GM21381 (cell line): ENCODE data around the gene CRACR2B.

ENCODE experiments used
- ATAC-seq: cut with Tn5 transposase; IDR thresholded peaks from one replicate; pipeline ENCODE4 v1.9.1; 2021; ENCODE audit warnings: mild to moderate bottlenecking, moderate library complexity; ENCODE audit not compliant: unreplicated experiment

The CRACR2B gene

DNA sequence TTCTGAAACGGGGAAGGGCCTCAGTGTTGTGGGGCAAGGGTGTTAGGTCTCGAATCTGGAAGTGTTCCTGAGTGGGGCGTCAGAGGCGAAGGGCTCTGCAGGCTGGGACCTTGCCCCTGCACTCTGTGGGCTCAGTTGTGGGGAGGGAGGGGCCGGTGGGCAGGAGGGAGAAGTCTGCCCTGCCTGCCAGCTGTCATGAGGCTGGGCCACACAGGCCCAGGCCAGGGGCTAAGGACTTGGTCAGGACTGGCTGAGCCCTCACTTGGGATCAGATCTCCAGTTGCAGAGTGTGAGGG, at the start of gene CRACR2B:
Gene CRACR2B (plus strand): TSS at position 23 of the 296 bp plus-strand sequence. CDS start 689 bp downstream, outside the sequence.
- ATAC-seq: no peak

DNA sequence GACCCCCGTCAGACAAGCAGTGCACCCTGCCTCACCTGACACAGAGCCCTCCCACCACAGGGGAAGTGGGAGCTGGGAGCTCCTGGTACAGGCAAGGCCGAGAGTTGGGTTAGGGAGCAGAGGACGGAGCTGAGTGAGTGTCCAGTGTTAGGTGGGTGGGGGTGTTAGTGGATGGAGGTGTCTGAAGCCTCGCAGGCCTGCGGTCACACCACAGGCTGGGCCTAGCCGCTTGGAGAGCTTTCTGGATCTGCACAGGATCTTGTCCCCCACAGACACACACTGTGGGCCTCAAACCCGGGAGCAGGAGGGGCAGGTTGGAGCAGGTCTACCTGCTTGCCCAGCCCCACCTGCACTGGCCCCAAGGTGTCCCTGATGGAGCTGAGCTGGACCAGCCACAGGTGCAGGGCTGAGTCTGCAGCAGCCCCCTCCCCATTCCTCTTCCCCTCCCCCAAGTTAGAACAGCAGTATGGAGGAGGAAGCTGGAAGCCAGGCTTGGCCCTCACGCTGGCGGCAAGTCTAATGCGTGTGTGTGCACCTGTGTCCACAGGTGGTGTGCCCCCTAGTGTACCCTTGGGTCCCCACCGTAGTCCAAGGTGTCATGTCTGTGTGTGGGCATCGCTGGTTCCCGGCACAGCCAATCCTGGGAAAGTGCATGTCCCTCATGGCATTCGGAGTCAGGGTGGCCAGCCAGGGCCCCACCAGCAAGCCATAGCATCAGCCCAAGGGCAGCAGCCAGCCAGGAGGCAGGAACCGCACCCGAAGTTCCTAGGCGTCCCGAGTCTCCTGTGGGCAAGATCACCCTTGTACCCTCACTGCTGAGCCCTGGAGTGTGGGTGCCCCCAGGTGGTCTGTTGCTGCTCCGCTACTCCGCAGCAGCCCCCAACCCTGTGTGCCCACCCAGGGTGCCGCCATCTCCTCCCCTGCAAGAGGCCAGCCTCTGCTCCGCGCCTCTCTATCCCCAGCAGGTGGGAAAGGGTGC, 48.5 kb upstream of the CRACR2B start:
- no peak for ATAC-seq

DNA sequence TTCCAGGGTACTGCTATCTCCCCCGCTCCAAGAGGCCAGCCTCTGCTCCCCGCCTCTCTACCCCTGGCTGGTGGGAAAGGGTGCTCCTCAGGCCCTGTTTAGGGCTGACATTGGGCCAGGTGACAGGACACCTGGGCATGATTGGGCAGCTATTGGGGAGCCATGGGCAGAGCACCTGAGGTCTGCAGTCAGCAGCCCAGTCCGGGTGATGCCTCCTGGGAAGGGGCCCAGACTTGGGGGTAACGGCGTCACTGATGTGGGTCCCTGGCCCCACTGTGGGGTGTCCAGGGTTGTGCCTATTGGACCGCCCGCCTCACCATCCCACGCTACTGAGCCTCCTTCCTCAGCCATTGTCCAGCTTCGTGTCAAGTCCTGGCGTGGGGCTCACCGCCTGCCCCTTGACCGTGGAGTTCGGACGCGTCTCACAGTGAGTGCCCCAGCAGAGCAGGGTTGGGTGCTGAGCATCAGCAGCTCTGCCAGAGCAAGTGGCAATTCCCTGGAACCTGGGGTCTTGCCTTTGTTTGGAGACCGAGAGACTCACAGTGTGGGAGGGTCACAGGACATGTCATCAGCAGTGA, 47.7 kb upstream of the CRACR2B start:
- no peak for ATAC-seq

DNA sequence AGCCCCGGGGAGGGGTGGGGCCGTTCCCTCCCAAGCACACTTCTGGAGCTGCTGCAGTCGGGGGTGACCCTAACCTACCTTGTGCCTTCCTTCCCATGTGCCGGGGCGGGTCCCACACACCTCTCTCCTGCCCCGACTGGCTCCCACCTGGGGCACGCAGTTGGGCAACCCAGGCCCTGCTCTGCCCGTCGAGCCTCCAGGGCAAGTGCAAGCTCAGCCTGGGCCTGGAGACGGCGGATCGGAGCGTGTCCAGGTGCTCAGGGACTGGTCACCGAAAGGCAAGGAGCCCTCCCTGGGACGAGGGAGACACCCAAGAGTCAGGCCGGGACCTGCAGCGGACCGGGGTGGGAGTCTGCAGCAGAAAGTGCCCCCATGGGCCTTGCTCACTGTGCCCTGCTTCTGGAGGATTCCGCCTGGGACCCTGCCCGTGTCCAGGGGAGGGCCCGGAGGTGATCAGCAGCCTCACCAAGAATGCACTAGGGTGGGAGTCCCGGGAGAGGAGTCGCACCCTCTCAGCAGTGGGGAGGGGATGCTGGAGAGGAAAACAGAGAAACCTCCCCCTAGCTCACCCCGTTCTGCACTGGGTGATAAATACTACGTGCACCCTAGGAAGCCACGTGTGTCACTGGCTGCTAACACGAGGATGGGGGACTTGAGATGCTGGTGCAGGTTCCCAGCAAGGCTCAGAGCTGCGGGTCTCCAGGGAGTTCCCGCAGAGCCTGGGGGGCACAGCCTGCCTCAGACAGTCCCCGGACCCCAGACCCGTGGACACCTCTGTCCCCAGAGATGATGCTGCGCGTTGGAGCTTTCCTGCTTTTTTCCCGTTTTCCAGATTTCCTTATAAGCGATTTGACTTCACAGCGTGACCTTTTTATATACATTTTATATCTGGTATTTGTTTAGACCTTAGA, 45.2 kb upstream of the CRACR2B start:
- ATAC-seq: no peak

DNA sequence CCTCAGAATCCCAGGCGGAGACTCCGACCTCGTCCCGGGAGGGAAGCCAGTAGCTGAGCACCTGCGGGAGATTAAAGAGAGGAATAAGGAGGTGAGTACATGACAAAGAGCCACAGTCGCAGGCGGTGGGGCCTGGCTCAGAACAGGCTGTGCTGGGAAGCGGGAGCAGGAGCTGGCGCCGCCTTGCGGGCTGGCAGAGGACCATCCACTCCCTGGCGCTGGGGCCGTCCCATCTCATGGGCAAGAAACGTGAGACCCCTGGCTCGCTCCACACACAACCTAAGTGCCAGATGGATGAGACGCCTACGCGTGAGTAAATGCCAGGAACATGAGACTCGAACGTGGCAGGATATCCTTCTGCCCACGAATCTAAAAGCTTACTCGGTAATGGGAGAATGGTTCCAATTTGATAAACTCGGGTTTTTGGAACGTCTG, 44.1 kb upstream of the CRACR2B start:
- no peak for ATAC-seq

DNA sequence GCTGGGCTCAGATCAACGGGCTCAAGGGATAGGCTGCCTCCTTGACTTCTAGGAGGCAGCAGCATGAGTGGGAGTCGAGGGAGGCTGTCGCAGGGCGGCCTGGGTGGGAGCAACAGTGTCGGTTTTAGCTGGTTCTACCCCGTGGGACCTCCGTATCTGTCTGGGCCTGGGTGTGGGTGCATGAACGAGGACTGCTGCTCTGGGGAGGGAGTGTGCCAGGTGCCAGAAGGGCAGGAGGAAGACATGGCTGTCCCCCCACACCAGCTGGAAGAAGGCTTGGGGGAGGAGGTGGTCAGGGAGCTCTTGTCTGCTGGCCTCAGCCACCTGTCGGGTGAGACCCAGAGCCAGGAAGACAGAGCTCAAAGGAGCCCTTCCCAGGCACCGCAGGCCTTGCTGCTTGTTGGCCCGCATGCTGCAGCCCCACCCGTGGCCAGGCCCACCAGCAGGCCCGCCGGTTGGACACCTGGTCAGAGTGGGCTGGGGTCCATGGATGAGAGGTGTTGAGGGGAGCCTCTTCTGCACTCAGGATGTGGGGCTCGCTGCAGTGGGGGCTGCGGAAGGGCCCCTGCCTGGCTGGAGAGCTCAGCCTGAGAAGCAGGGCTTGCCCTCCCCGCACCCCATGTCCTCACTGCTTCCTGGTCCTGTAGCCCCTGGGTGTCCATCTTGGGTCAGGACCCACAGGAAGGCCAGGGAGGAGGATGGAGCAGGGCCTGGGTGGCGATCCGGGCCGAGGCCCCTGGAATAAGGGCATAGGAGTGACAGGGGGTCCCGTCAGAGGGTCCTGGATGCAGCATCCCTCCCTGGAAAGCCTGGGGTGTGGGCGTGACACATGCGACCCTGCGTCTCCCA, 41.3 kb upstream of the CRACR2B start:
- no peak for ATAC-seq

DNA sequence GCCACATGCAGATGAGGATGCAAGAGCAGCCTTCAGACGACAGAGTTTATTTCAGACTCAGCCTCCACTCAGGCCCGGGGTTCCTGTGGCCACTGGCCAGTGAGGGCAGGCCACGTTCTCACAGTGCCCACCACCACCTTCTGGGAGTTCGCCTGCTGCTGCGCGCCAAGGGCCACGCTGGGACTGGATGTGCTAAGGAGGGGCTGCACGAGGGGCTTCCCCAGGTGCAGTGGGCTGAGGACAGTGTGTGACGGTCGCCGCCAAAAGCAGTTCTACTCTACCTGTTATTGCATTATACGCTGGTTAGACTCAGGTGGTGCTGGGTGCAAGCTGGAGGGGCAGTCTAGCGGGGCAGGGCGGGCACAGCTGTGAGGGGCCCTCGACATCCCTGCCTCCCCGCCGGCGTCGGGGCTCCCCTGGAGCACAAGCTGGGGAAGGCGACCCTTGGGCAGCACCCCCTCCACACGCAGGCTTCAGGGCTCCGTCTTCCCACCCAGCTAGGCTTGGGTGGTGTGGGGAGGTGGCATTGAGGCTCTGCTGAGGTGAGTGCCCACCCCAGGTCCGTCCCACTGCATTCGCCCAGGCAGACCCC, 40.5 kb upstream of the CRACR2B start:
- no peak for ATAC-seq

DNA sequence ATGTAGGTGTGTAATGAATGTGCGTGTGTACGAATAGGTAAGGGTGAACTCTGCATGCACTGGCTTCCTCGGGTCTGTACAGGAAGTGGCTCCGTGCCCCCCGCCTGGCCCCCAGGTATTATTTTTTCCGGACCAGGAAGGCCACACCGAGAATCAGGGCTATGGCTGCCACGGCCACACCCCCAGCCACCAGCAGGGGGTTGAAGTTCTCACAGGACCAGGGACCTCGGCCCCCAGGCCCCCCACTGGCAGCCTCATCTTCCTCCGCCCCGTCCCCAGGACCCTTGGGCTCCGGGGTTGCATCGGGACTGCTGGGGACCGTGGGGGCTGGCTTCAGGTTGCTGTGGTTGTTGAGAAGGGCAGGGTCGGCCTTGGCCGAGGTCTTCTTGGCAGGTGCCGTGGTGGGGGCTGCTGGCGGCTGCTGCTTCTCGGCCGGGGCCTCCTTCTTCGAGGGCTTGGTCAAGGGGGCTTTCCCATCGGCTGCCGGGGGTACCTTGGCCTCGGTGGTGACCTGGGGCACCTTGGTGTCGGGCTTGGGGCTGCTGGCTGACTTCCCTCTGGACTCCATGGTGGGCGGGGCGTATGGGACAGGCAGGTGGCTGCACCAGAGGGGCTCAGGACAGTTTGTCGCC, 39.6 kb upstream of the CRACR2B start:
- no peak for ATAC-seq

DNA sequence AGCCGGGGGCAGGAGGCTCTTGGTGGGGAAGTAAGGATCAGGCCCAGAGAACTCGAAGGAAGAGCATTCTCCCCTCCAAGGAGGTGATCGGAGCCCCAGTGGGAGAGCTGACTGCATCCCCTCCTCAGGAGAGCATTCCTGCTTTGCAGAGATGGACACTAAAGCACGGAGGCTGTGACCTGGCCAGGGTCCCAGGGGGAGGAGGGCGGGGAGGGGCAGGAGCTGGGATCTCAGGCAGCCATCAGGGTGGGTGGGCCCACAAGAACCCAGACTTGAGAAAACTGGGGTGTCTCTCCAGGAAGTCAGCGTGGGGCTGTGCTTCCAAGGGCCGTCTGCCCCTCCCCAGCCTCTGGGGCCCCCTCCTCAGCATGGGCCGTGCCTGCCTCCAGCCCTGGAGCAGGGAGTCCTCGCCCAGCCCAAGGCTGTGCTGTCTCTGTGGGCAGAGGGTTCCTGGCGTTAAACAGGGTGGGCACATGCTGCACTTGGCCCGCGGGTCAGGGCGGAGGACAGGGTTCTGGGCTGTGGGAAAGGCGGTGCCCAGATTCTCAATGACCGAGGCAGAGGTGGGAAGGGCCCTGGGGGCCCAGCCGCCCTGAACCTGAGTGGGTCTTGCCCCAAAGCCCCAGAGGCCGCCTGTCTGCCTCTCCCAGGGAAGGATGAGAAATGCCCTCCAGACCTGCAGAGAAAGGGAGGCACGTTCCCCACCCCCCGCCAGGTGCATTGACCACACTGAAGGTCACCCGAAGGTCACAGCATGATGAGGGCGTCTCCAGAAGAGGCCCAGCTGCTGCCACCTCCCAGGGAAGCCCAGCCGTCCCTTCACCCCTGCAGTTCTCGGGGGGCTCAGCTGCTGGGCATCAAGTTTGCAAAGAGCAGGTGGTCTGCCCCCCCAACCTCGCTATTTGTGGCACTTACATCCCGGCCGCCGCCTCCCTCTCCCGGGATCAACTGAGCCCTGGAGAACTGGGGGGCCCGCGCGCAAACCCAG, 38.5 kb upstream of the CRACR2B start:
- no peak for ATAC-seq

DNA sequence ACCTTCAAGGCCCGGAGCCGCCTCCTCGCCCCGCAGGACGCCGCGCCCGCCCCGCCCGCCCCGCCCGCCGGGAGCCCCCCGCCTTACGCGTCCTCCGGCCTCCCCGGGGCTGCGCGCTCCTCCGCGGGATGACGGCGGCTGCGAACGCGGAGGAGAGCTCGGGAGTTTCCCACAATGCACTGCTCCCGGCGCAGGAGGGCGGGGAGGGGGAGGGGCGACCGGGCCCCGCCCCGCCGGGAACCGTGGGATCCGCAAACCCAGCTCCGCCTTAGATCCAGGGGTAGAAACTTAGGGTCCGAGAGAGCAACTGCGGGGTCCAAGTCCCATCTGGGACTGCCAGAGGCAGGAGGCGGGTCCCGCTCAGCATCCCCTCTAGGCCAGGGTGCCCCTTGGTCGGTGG, 37.8 kb upstream of the CRACR2B start, which contains the start of gene CEND1:
Gene CEND1 (minus strand): TSS at position 148 of the 400 bp plus-strand sequence. CDS start 1,514 bp downstream, outside the sequence.
- no peak for ATAC-seq

DNA sequence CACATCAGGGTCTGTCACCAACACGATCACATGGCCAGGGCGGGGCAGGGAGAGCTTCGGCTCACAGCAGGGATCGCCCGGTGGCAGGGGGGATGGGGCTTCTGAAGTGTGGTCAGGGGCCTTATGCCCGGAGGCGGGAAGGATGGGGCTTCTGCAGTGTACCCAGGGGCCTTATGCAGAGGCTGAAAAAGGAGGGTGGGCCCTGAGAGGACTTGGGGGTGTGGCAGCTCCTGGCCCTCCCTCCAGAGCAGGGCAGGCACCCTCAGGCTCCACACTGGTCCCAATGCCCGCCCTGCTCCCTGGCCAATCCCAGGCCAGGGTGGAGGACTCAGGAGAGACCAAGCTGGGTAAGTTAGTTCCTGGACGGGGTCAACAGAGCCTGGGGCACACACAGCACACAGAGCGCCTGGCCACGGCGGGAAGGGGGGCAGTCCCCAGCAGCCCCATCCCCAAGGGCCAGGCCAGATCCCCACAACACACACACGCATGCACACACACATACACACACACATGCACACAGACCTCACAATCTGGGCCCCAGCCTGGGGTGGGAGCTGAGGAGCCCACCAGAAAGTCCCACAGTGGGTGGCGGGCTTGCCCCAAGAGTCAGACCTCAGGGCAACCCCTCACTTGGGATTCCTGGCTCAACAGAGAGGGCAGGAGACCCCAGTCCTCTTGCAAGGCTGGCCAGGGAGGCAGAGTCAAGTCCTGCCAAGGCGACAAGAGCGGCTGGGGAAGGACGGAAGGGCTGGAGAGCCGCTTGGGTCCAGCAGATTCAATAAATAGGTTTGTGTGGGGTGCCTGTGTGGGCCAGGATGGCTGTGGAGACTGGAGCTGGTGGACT, 36.8 kb upstream of the CRACR2B start:
- ATAC-seq: no peak

DNA sequence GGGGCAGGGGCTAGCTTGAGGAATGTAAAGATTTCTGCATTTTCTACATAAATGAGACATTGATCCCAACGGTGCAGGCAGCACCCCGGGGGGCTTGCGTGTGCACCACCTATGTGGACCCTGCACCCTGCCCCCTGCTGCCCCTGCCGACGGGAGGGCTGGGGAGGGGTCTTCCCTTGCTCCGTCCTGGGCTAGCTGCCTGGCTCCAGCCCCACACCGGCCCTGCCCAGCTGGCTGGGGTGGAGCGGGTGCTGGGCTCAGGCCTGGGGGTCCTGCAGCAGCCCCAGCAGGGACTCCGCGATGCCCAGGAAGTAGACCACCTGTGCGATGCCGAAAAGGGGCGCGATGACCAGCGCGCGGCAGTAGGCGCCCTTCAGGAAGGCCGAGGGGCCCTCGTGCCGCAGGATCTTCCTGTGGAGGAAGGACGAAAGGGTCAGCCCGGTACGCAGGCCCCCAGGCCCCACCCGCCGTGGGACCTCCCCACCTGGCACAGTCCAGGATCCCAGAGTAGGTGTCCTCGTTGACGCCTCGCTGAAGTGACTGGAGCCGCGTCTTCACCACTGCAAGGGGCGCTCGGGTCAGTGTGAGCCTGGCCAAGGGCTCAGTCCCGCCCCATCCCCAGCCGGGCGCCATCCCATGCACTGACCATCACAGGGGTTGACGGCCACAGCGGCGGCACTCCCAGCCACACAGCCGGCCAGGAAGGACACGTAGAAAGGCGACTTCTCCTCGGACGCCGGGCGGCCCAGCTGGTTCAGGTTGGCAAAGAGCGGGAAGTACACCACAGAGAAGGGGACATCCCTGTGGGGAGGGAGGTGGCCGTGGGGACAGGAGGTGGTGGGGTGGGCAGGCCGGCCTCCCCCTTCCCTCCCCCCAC, 35.8 kb upstream of the CRACR2B start:
- no peak for ATAC-seq

DNA sequence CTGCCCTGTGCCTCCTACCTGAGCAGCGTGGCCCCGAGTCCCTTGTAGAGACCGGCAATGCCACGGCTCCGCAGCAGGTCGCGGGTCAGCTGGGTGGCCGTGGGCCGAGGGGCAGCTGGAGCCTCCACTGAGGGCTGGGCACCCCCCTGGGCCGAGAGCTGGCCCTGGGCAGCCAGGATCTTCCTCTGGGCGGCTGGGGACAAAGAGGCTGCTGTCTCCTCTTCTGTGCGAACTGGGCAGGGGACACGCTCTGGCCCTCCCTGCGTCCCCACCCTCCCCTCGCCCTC, 35.2 kb upstream of the CRACR2B start:
- ATAC-seq: no peak

DNA sequence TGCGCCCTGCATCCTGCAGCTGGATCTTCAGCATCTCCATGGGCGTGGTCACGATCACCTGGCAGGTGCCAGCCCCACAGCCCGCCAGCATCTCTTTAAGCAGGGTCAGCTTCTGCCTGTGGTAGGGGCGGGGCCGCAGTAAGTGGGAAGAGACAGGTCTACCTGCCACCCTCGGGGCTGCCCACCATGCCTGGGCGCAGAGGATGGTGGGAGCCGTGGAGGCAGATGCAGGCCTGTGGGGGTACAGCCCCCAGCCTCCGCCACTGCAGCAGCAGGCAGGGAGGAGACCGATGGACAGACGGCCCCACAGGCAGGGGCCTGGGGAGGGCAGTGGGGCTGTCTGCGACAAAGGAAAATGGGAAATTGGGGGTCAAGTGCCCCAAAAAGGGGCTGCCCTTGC, 34.8 kb upstream of the CRACR2B start:
- ATAC-seq: no peak

DNA sequence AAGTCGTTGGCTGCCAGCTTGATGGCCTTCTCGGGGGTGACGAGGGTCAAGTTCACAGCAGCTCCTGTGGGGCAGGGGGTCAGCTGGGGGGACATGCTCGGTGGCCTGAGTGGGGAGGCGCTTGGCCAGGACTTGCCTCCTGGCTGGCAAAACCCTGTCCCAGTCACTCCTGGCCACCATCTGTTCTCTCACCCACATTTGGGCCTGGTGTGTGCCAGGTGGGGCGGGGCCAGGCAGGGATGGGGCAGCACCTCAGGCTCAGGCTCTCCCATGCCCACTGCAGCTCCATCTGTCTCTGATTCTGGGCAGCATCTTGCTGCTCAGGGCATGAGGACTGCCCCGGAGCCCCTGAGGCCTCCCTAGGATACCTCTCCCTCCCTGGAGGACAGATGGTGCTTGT, 34.2 kb upstream of the CRACR2B start:
- no peak for ATAC-seq

DNA sequence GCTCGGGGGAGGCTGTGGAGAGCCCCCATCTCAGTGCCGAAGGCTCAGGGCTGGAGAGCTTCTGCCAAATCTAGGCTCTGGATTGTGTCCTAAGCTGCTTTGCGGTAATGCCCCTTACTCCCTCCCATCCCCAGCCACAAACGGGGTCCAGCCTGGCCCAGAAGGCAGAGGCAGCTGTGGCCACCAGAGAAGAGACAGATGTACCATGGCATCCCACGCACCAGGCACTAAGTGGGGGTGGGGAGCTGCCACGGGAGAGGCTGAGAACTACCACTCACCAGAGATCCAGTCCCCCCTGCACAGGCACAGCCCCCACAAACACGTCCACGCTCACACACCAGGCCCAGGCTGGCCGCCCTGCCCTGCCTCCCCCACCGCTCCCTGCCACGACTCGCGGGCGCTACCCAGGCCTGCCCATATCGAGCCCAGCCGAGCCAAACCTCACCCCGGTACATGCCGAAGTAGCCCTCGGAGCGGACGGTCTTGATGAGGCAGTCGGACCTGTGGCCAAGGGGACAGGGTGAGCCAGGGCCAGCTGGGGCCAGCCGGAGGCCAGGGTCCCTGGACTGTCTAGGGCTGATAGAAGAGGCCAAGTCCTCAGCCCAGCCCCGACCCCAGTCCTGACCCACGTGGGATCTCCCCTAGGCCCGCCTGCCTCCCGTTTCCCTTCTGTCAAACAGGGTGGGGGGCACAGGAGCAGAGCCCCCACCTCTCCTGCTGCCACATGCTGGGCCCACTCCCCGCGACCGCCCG, 33.5 kb upstream of the CRACR2B start:
- ATAC-seq: no peak
